DND-41 (cell line): ENCODE data around the gene NAA50.

Experiments used
- EZH2 ChIP-seq: IDR thresholded peaks from 3 replicates; pipeline ENCODE4 v1.6.1; 2012; ENCODE audit warnings: borderline replicate concordance, low read depth, mild to moderate bottlenecking, moderate library complexity, low read length, inconsistent platforms; ENCODE audit not compliant: severe bottlenecking
- TF ChIP-seq, protein P1 (sequence below): IDR thresholded peaks from 2 replicates; pipeline ENCODE4 v1.5.1; 2012; ENCODE audit warnings: borderline replicate concordance, low read length, moderate library complexity, mild to moderate bottlenecking; ENCODE audit not compliant: poor library complexity, severe bottlenecking; ENCODE audit errors: extremely low read depth

DNA sequence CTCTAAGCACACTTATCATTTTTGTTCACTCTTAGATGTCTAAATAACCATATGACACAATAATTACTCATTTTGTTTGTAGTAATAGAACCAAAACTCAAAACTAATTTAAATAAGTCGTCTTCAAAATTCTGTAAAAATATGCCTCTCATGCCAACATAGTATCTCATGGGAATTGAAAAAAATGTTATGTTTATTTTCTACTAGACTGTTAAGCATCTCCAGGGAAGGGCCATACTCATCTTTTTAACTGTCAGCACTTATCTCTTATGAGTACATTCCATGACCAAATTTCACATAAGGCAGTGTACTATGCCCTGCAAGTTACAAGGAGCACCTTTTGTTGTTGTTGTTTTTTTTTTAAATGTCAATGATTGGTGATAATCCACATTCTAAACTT is 31.3 kb downstream of the NAA50 start:
- TF ChIP-seq, protein P1, sequence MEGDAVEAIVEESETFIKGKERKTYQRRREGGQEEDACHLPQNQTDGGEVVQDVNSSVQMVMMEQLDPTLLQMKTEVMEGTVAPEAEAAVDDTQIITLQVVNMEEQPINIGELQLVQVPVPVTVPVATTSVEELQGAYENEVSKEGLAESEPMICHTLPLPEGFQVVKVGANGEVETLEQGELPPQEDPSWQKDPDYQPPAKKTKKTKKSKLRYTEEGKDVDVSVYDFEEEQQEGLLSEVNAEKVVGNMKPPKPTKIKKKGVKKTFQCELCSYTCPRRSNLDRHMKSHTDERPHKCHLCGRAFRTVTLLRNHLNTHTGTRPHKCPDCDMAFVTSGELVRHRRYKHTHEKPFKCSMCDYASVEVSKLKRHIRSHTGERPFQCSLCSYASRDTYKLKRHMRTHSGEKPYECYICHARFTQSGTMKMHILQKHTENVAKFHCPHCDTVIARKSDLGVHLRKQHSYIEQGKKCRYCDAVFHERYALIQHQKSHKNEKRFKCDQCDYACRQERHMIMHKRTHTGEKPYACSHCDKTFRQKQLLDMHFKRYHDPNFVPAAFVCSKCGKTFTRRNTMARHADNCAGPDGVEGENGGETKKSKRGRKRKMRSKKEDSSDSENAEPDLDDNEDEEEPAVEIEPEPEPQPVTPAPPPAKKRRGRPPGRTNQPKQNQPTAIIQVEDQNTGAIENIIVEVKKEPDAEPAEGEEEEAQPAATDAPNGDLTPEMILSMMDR, result no peak
- no peak for TF ChIP-seq EZH2
